Measurements from ENCODE around the gene UPK2.

Gene UPK2

GRCh38 chr11:118918128-118918685 lies 37.9 kb upstream of the UPK2 start:
- peak; percentile 20 for DNase-seq

GRCh38 chr11:118918686-118919280 lies 37.3 kb upstream of the UPK2 start:
- no peak for DNase-seq

- DNase-seq = no peak
Measured at GRCh38 chr11:118921121-118921928, 34.8 kb upstream of the UPK2 start.

GRCh38 chr11:118921929-118922744 lies 34.0 kb upstream of the UPK2 start:
- no peak for DNase-seq

GRCh38 chr11:118922745-118923627 lies 33.1 kb upstream of the UPK2 start:
- DNase-seq = no peak

GRCh38 chr11:118923721-118924587 lies 32.1 kb upstream of the UPK2 start:
- DNase-seq = no peak

GRCh38 chr11:118924591-118925585 lies 31.2 kb upstream of the UPK2 start:
- DNase-seq = peak; percentile 8

GRCh38 chr11:118927554-118928100 lies 28.5 kb upstream of the UPK2 start:
- DNase-seq = no peak

- DNase-seq = peak; percentile 86
Measured at GRCh38 chr11:118928101-118928869, 27.8 kb upstream of the UPK2 start.

GRCh38 chr11:118928870-118929500 lies 27.1 kb upstream of the UPK2 start:
- peak; percentile 72 for DNase-seq

GRCh38 chr11:118929501-118930093 lies 26.5 kb upstream of the UPK2 start:
- peak; percentile 72 for DNase-seq

- peak; percentile 85 for DNase-seq
Measured at GRCh38 chr11:118930094-118930712, 25.9 kb upstream of the UPK2 start.

- no peak for DNase-seq
Measured at GRCh38 chr11:118931571-118931970, 24.5 kb upstream of the UPK2 start.

GRCh38 chr11:118933486-118933885 lies 22.6 kb upstream of the UPK2 start:
- no peak for DNase-seq

GRCh38 chr11:118935376-118935775 lies 20.7 kb upstream of the UPK2 start:
- DNase-seq = no peak

GRCh38 chr11:118938491-118939403 lies 17.4 kb upstream of the UPK2 start:
- DNase-seq = no peak
